IMR-90 (cell line): ENCODE measurements around the gene ACVR1B. TPM values are rescaled to one million over a fixed set of nuclear protein-coding genes. Genes with fewer than 3 reads are reported as not detected.

Source experiments
- ATAC-seq: fragments of 200-7000 bp; cut with Tn5 transposase; 2 replicates; pipeline ENCODE4 v1.9.1; 2020; ENCODE audit warnings: low read depth, mild to moderate bottlenecking, moderate library complexity
- BruUV-seq: library from RNA; stranded (reverse); fragments of 400-500 nt; replicated peaks from 2 replicates; lab custom pipeline; 2021; lab: Mats Ljungman, UMichigan
- CTCF ChIA-PET: fragments of 300-600 bp; formaldehyde crosslinking; extraction: SDS; loops from one replicate; lab custom pipeline; 2021; ENCODE audit warnings: antibody characterized with exemption; lab: Yijun Ruan, JAX
- POLR2A ChIA-PET: fragments of 300-600 bp; sonication (Branson Sonifier 250); formaldehyde crosslinking; loops from one replicate; lab custom pipeline; 2022; ENCODE audit warnings: antibody characterized with exemption; ENCODE audit not compliant: unreplicated experiment; lab: Charles Lee
- DNase-seq: peaks from one replicate; pipeline ENCODE4 v3.0.0; 2013
- H2AFZ ChIP-seq: replicated peaks from 2 replicates; pipeline ENCODE3; 2013; ENCODE audit warnings: low read length, mild to moderate bottlenecking; ENCODE audit not compliant: poor library complexity
- H2AK5ac ChIP-seq: 2 replicates; pipeline ENCODE4 v1.6.1; 2013; ENCODE audit warnings: low read depth, low read length, inconsistent platforms
- H2AK9ac ChIP-seq: replicated peaks from 2 replicates; pipeline ENCODE3; 2013; ENCODE audit warnings: mild to moderate bottlenecking, low read depth, low read length, moderate library complexity; ENCODE audit not compliant: poor library complexity
- H2BK120ac ChIP-seq: 2 replicates; pipeline ENCODE4 v1.6.1; 2013; ENCODE audit warnings: low read depth, low read length, inconsistent platforms
- H2BK15ac ChIP-seq: 3 replicates; pipeline ENCODE4 v1.6.1; 2013; ENCODE audit warnings: low read depth, low read length, inconsistent platforms
- H2BK20ac ChIP-seq: 2 replicates; pipeline ENCODE4 v1.6.1; 2013; ENCODE audit warnings: low read depth, mild to moderate bottlenecking, inconsistent platforms, low read length, moderate library complexity
- H2BK5ac ChIP-seq: 2 replicates; pipeline ENCODE4 v1.6.1; 2013; ENCODE audit warnings: mild to moderate bottlenecking, low read depth, low read length, inconsistent platforms; ENCODE audit not compliant: poor library complexity, severe bottlenecking
- H3K14ac ChIP-seq: replicated peaks from 2 replicates; pipeline ENCODE4 v1.6.1; 2013; ENCODE audit warnings: low read depth, low read length, inconsistent platforms
- H3K18ac ChIP-seq: 2 replicates; pipeline ENCODE4 v1.6.1; 2013; ENCODE audit warnings: low read depth, low read length, control low read depth
- H3K23ac ChIP-seq: 2 replicates; pipeline ENCODE4 v1.6.1; 2013; ENCODE audit warnings: low read depth, low read length, inconsistent platforms
- H3K27ac ChIP-seq: 2 replicates; pipeline ENCODE4 v1.5.1; 2013; ENCODE audit warnings: mild to moderate bottlenecking, control low read depth, low read length; ENCODE audit not compliant: insufficient read depth
- H3K27me3 ChIP-seq: 2 replicates; pipeline ENCODE4 v1.6.1; 2013; ENCODE audit warnings: low read length; ENCODE audit not compliant: control insufficient read depth, insufficient read depth
- H3K36me3 ChIP-seq: 2 replicates; pipeline ENCODE4 v1.6.1; 2013; ENCODE audit warnings: low read length, mixed read lengths; ENCODE audit not compliant: control insufficient read depth, insufficient read depth
- H3K4ac ChIP-seq: 2 replicates; pipeline ENCODE4 v1.6.1; 2013; ENCODE audit warnings: low read depth, low read length, inconsistent platforms
- H3K4me1 ChIP-seq: 2 replicates; pipeline ENCODE4 v1.6.1; 2013; ENCODE audit warnings: low read length, mixed read lengths; ENCODE audit not compliant: control insufficient read depth, insufficient read depth
- H3K4me2 ChIP-seq: 2 replicates; pipeline ENCODE4 v1.6.1; 2013; ENCODE audit warnings: low read depth, mild to moderate bottlenecking, control low read depth, low read length, moderate library complexity
- H3K4me3 ChIP-seq: 2 replicates; pipeline ENCODE4 v1.5.1; 2013; ENCODE audit warnings: low read depth, mild to moderate bottlenecking, control low read depth, low read length, moderate library complexity; ENCODE audit not compliant: insufficient read depth
- H3K56ac ChIP-seq: 2 replicates; pipeline ENCODE4 v1.6.1; 2013; ENCODE audit warnings: low read length, inconsistent platforms; ENCODE audit not compliant: insufficient read depth; ENCODE audit errors: extremely low read depth
- H3K79me1 ChIP-seq, 2 experiments: 2 replicates each; pipeline ENCODE4 v1.6.1; 2013; ENCODE audit warnings: low read length in 2 of 2, inconsistent platforms in 1 of 2, low read depth in 1 of 2
- H3K9ac ChIP-seq: 2 replicates; pipeline ENCODE4 v1.6.1; 2013; ENCODE audit warnings: low read depth, low read length, control low read depth
- H3K9me1 ChIP-seq: 2 replicates; pipeline ENCODE4 v1.6.1; 2013; ENCODE audit warnings: low read length, inconsistent platforms; ENCODE audit not compliant: insufficient read depth
- H3K9me3 ChIP-seq: 2 replicates; pipeline ENCODE4 v1.6.1; 2013; ENCODE audit warnings: low read length; ENCODE audit not compliant: control insufficient read depth, insufficient read depth
- H4K20me1 ChIP-seq: 2 replicates; pipeline ENCODE4 v1.6.1; 2013; ENCODE audit warnings: low read length, inconsistent platforms; ENCODE audit not compliant: insufficient read depth
- H4K5ac ChIP-seq: 2 replicates; pipeline ENCODE4 v1.6.1; 2013; ENCODE audit warnings: mild to moderate bottlenecking, low read depth, low read length, control low read depth
- H4K8ac ChIP-seq, 2 experiments: 2 replicates each; pipeline ENCODE4 v1.6.1; 2013; ENCODE audit warnings: low read depth in 2 of 2, low read length in 2 of 2, control low read depth in 1 of 2, inconsistent platforms in 1 of 2
- H4K91ac ChIP-seq: 2 replicates; pipeline ENCODE4 v1.6.1; 2013; ENCODE audit warnings: low read depth, low read length, inconsistent platforms; ENCODE audit not compliant: insufficient read depth
- BHLHE40 ChIP-seq: fragments of 150-350 bp; IDR thresholded peaks from 2 replicates; pipeline ENCODE4 v1.6.1; 2016; ENCODE audit warnings: mild to moderate bottlenecking, low read depth, low read length
- CEBPB ChIP-seq: IDR thresholded peaks from 2 replicates; pipeline ENCODE4 v1.6.1; 2012; ENCODE audit warnings: low read depth, low read length, improper control_type of control experiment
- CHD1 ChIP-seq: IDR thresholded peaks from 2 replicates; pipeline ENCODE4 v1.6.1; 2012; ENCODE audit warnings: low read depth, low read length, improper control_type of control experiment
- CTCF ChIP-seq: conservative IDR thresholded peaks from 2 replicates; pipeline ENCODE4 v1.5.1; 2012; ENCODE audit warnings: mild to moderate bottlenecking, low read depth, low read length, improper control_type of control experiment
- ELK1 ChIP-seq: fragments of 150-350 bp; IDR thresholded peaks from 2 replicates; pipeline ENCODE4 v1.6.1; 2016; ENCODE audit warnings: low read depth, mild to moderate bottlenecking, low read length, moderate library complexity, borderline replicate concordance
- FOS ChIP-seq: fragments of 150-350 bp; IDR thresholded peaks from 2 replicates; pipeline ENCODE4 v1.6.1; 2016; ENCODE audit warnings: low read depth, low read length
- MAFK ChIP-seq: IDR thresholded peaks from 2 replicates; pipeline ENCODE4 v1.6.1; 2012; ENCODE audit warnings: low read depth, low read length, improper control_type of control experiment
- MAZ ChIP-seq: IDR thresholded peaks from 2 replicates; pipeline ENCODE4 v1.6.1; 2012; ENCODE audit warnings: low read depth, mild to moderate bottlenecking, low read length, improper control_type of control experiment, moderate library complexity, borderline replicate concordance
- MXI1 ChIP-seq: IDR thresholded peaks from 2 replicates; pipeline ENCODE4 v1.6.1; 2012; ENCODE audit warnings: low read depth, mild to moderate bottlenecking, low read length, moderate library complexity, borderline replicate concordance
- NFE2L2 ChIP-seq: fragments of 150-350 bp; IDR thresholded peaks from 2 replicates; pipeline ENCODE4 v1.6.1; 2016; ENCODE audit warnings: low read depth, mild to moderate bottlenecking, low read length
- POLR2A ChIP-seq: IDR thresholded peaks from 2 replicates; pipeline ENCODE4 v1.6.1; 2012; ENCODE audit warnings: mild to moderate bottlenecking, low read depth, low read length
- RAD21 ChIP-seq: IDR thresholded peaks from 2 replicates; pipeline ENCODE4 v1.6.1; 2012; ENCODE audit warnings: low read length, improper control_type of control experiment
- RCOR1 ChIP-seq: IDR thresholded peaks from 2 replicates; pipeline ENCODE4 v1.6.1; 2012; ENCODE audit warnings: mild to moderate bottlenecking, low read length, improper control_type of control experiment; ENCODE audit not compliant: insufficient replicate concordance
- RFX5 ChIP-seq: IDR thresholded peaks from 2 replicates; pipeline ENCODE4 v1.8.0; 2012; ENCODE audit warnings: low read depth, mild to moderate bottlenecking, low read length, moderate library complexity
- SMC3 ChIP-seq: fragments of 150-350 bp; IDR thresholded peaks from 2 replicates; pipeline ENCODE4 v1.6.1; 2016; ENCODE audit warnings: low read depth, mild to moderate bottlenecking, antibody characterized with exemption, low read length, moderate library complexity
- WGBS, 2 experiments: methylation state at CpG; one replicate each; pipeline versions ENCODE4 v1.1.5 to v1.1.7; 2013; ENCODE audit warnings: missing lambda C conversion rate in 2 of 2; ENCODE audit not compliant: insufficient read length in 1 of 2; ENCODE audit errors: extremely low coverage in 2 of 2; 5-methylcytosine and 5-hydroxymethylcytosine counted together
- dilution Hi-C: fragments of 300-500 bp; cut with HindIII; formaldehyde crosslinking; loops from one replicate; pipeline ENCODE4 v1.14.3; 2018; ENCODE audit warnings: low sequenced_read_pairs; ENCODE audit not compliant: unreplicated experiment
- in situ Hi-C: fragments of 300-500 bp; cut with MboI; formaldehyde crosslinking; loops from 3 replicates; pipeline ENCODE4 v1.14.3; 2019; ENCODE audit warnings: low sequenced_read_pairs, inconsistent platforms, mixed read lengths
- intact Hi-C: fragments of 100-400 bp; cut with micrococcal nuclease; formaldehyde crosslinking; loops from 2 replicates; pipeline ENCODE4 v1.10.0; 2022
- polyA plus RNA-seq, 3 experiments: library from polyadenylated mRNA; depleted of rRNA; stranded (reverse); fragments of >200 nt; gene quantifications; 2 replicates each; pipeline ENCODE4 v1.2.3, GENCODE V29; 2012; ENCODE audit warnings: low replicate concordance in 1 of 3
- total RNA-seq: library from RNA; depleted of rRNA; stranded (reverse); fragments of >200 nt; gene quantifications from 2 replicates; pipeline ENCODE4 v1.2.3, GENCODE V29; 2012

ACVR1B gene
- total and polyA plus RNA-seq, 2 of the 4 experiments (the other 2 are of a cell fraction): 5.7 to 13.6 TPM

- no peak for ATAC-seq
- H2BK20ac ChIP-seq: peak overlapping the region; percentile 95
- peak overlapping the region; percentile 5; the same call in 1 of the 2 replicates for H3K4me2 ChIP-seq
- H3K27ac ChIP-seq: peak overlapping the region; percentile 5; the same call in 1 of the 2 replicates
- H3K14ac ChIP-seq: peak overlapping the region; percentile 97
- peaks cover 38% of the 10 kb centered on the region for H3K4me1 ChIP-seq
- peak overlapping the region; percentile 93 for H3K23ac ChIP-seq
- peaks cover 15% of the 10 kb centered on the region for H4K20me1 ChIP-seq
- H3K9me1 ChIP-seq: peaks cover 42% of the 10 kb centered on the region
- peak overlapping the region; percentile 88 for H2AK5ac ChIP-seq
- no peaks in the 10 kb centered on the region for H3K27me3 ChIP-seq
- peak overlapping the region; percentile 97 for H3K4ac ChIP-seq
- no TSS peak for BruUV-seq
- ChIA-PET CTCF (interaction anchor here (1.0 to 2.6 kb wide), 4 partner anchors 9 to 32 kb away, joined by 3 to 16 read pairs (median 7); no protein-coding TSS in a partner anchor), POLR2A (no interaction called here)
- H3K79me1 ChIP-seq: peaks cover 34 to 93% of the 10 kb centered on the region in 2 experiments
- no peak overlapping the region; the same call in 1 of the 2 replicates for H3K9ac ChIP-seq
- H2BK5ac ChIP-seq: peak overlapping the region; percentile 83
- H2AFZ ChIP-seq: no peak overlapping the region
- 100% methylated on average over 1 of the region's 5 CpGs; no CpG with 5 or more reads in 1 of the 2 experiments for WGBS, 2 experiments
- H2BK120ac ChIP-seq: peak overlapping the region; percentile 95
- peaks cover 20% of the 10 kb centered on the region for H3K36me3 ChIP-seq
- H2BK15ac ChIP-seq: peak overlapping the region; percentile 96
- intact Hi-C loops (no loop called here), in situ Hi-C loops (no loop called here), dilution Hi-C loops (loop anchor here (25.0 kb wide), 1 partner anchor 110 kb away; no protein-coding TSS in a partner anchor)
- H3K9me3 ChIP-seq: no peaks in the 10 kb centered on the region
- H4K91ac ChIP-seq: peak overlapping the region; percentile 86
- peak overlapping the region; percentile 49 for H4K5ac ChIP-seq
- H3K56ac ChIP-seq: peak overlapping the region; percentile 20; the same call in 1 of the 2 replicates
- no peak for DNase-seq
- H3K4me3 ChIP-seq: no peak overlapping the region
- H3K18ac ChIP-seq: peak overlapping the region; percentile 78
- TF ChIP-seq FOS (no peak), MAZ (no peak), MAFK (no peak), RCOR1 (no peak), RFX5 (no peak), ELK1 (no peak), CEBPB (no peak), NFE2L2 (no peak), MXI1 (no peak), POLR2A (no peak), BHLHE40 (no peak), CHD1 (no peak), CTCF (no peak), SMC3 (no peak), RAD21 (no peak)
- H2AK9ac ChIP-seq: no peak overlapping the region
- peak overlapping the region; percentile 59 to 79 for H4K8ac ChIP-seq
These were observed 20.9 kb downstream of the ACVR1B start for GRCh38 chr12:51972422-51972812.
